DOHH2 (cell line): Measurements from ENCODE around the gene MRPL48.
A peak's percentile ranks its signal among the peaks of the same experiment; 100 is the strongest.
"Not testable (repeated sequence)": the region's sequence is repeated elsewhere in the genome, so short reads cannot be mapped to it uniquely, and the experiment has no call there.

ENCODE experiments used
- H3F3A ChIP-seq: fragments of 200-600 bp; sonication (generic), shearing (Covaris generic); 2 replicates; pipeline ENCODE4 v1.6.0; 2016; ENCODE audit warnings: antibody characterized with exemption, mild to moderate bottlenecking; ENCODE audit not compliant: control insufficient read depth, insufficient read depth
- H3K27ac ChIP-seq: fragments of 200-600 bp; sonication (generic); 2 replicates; pipeline ENCODE4 v1.5.1; 2014; ENCODE audit warnings: low read depth, mild to moderate bottlenecking, low read length, moderate library complexity
- H3K27me3 ChIP-seq: fragments of 200-600 bp; sonication (generic); 2 replicates; pipeline ENCODE4 v1.6.1; 2014; ENCODE audit warnings: mild to moderate bottlenecking, low read length, mixed read lengths; ENCODE audit not compliant: control insufficient read depth
- H3K36me3 ChIP-seq: fragments of 200-600 bp; sonication (generic); 2 replicates; pipeline ENCODE4 v1.6.1; 2014; ENCODE audit warnings: mild to moderate bottlenecking, low read length, moderate library complexity, mixed read lengths; ENCODE audit not compliant: control insufficient read depth
- H3K4me1 ChIP-seq: fragments of 200-600 bp; sonication (generic); 2 replicates; pipeline ENCODE4 v1.6.1; 2014; ENCODE audit warnings: mild to moderate bottlenecking, low read length, mixed read lengths; ENCODE audit not compliant: control insufficient read depth
- H3K4me2 ChIP-seq: fragments of 200-600 bp; sonication (generic); 2 replicates; pipeline ENCODE4 v1.6.0; 2014; ENCODE audit warnings: mild to moderate bottlenecking, low read length, moderate library complexity
- H3K4me3 ChIP-seq: fragments of 200-600 bp; sonication (generic); 2 replicates; pipeline ENCODE4 v1.5.1; 2014; ENCODE audit warnings: mild to moderate bottlenecking, low read length, mixed read lengths
- H3K79me2 ChIP-seq: fragments of 200-600 bp; sonication (generic); 2 replicates; pipeline ENCODE4 v1.6.1; 2014; ENCODE audit warnings: mild to moderate bottlenecking, low read length, mixed read lengths; ENCODE audit not compliant: control insufficient read depth
- H3K9me2 ChIP-seq: fragments of 200-600 bp; sonication (generic); replicated peaks from 2 replicates; pipeline ENCODE4 v1.6.1; 2014; ENCODE audit warnings: mild to moderate bottlenecking, low read length, mixed read lengths; ENCODE audit not compliant: control insufficient read depth
- H3K9me3 ChIP-seq: fragments of 200-600 bp; sonication (generic); 2 replicates; pipeline ENCODE4 v1.6.1; 2014; ENCODE audit warnings: antibody characterized with exemption, low read length, mixed read lengths; ENCODE audit not compliant: control insufficient read depth, insufficient read depth
- H4K20me1 ChIP-seq: fragments of 200-600 bp; sonication (generic); 2 replicates; pipeline ENCODE4 v1.6.0; 2014; ENCODE audit warnings: low read depth, mild to moderate bottlenecking, antibody characterized with exemption, low read length, moderate library complexity; ENCODE audit not compliant: control insufficient read depth, insufficient read depth
- EZH2phosphoT487 ChIP-seq: fragments of 200-600 bp; sonication (generic); IDR thresholded peaks from 2 replicates; pipeline ENCODE4 v1.6.1; 2017; ENCODE audit warnings: borderline replicate concordance, mild to moderate bottlenecking, antibody characterized with exemption, low read length, moderate library complexity, mixed read lengths
- TF ChIP-seq, protein P1 (sequence below): fragments of 200-600 bp; sonication (generic); IDR thresholded peaks from one replicate; pipeline ENCODE4 v1.5.1; 2014; ENCODE audit warnings: antibody characterized with exemption, mild to moderate bottlenecking, low read depth, low read length; ENCODE audit not compliant: poor library complexity, severe bottlenecking

Gene MRPL48

DNA sequence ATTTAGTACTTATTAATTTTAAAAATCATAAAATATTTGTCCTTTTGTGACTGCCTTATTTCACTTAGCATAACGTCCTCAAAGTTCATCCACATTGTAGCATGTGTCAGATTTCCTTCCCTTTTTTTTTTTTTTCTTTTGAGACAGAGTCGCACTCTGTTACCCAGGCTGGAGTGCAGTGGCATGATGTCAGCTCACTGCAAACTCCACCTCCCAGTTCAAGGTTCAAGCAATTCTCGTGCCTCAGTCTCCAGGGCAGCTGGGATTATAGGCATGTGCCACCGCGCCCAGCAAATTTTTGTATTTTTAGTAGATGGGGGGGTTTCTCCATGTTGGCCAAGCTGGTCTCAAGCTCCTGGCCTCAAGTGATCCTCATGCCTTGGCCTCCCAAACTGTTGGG is 37.4 kb upstream of the MRPL48 start:
- Histone ChIP-seq H3K36me3 (no peaks in the 10 kb centered on the region), H3K4me2 (0 out of 2 replicates have a peak overlapping the region, but pooled peaks have one; percentile 17), H4K20me1 (no peaks in the 10 kb centered on the region), H3F3A (no peaks in the 10 kb centered on the region; the same call in 1 of the 2 replicates), H3K9me2 (no peaks in the 10 kb centered on the region), H3K27me3 (no peaks in the 10 kb centered on the region), H3K9me3 (no peaks in the 10 kb centered on the region), H3K27ac (no peak overlapping the region), H3K79me2 (peaks cover 90% of the 10 kb centered on the region), H3K4me1 (peaks cover 13% of the 10 kb centered on the region), H3K4me3 (no peak overlapping the region)
- TF ChIP-seq, protein P1, sequence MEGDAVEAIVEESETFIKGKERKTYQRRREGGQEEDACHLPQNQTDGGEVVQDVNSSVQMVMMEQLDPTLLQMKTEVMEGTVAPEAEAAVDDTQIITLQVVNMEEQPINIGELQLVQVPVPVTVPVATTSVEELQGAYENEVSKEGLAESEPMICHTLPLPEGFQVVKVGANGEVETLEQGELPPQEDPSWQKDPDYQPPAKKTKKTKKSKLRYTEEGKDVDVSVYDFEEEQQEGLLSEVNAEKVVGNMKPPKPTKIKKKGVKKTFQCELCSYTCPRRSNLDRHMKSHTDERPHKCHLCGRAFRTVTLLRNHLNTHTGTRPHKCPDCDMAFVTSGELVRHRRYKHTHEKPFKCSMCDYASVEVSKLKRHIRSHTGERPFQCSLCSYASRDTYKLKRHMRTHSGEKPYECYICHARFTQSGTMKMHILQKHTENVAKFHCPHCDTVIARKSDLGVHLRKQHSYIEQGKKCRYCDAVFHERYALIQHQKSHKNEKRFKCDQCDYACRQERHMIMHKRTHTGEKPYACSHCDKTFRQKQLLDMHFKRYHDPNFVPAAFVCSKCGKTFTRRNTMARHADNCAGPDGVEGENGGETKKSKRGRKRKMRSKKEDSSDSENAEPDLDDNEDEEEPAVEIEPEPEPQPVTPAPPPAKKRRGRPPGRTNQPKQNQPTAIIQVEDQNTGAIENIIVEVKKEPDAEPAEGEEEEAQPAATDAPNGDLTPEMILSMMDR, result no peak
- no peak for TF ChIP-seq EZH2phosphoT487

DNA sequence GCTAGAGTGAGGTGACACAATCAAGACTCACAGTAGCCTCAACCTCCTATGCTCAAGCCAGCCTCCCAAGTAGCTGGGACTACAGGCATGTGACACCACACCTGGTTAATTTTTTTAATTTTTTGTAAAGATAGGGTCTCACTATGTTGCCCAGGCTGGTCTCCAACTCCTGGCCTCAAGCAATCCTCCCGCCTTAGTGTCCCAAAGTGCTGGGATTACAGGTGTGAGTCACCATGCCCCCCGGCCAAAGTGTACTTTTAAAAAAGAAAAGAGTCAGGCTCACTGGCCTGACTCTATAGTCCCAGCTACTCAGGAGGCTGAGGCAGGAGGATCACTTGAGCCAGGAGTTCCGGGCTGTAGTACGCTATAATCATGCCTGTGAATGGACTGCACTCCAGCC is 36.8 kb upstream of the MRPL48 start:
- not testable (repeated sequence) for H3K36me3 ChIP-seq, H4K20me1 ChIP-seq, H3K27ac ChIP-seq, H3F3A ChIP-seq, H3K27me3 ChIP-seq, H3K9me2 ChIP-seq, H3K4me3 ChIP-seq, H3K9me3 ChIP-seq, H3K4me2 ChIP-seq
- peaks cover 90% of the 10 kb centered on the region for H3K79me2 ChIP-seq
- peaks cover 13% of the 10 kb centered on the region for H3K4me1 ChIP-seq

- Histone ChIP-seq H3K9me3 (no peaks in the 10 kb centered on the region), H3K9me2 (no peaks in the 10 kb centered on the region), H4K20me1 (no peaks in the 10 kb centered on the region), H3K79me2 (peaks cover 89% of the 10 kb centered on the region), H3K36me3 (peaks cover under 1% of the 10 kb centered on the region; the same call in 1 of the 2 replicates), H3K27me3 (no peaks in the 10 kb centered on the region), H3K27ac (no peak overlapping the region), H3K4me2 (no peak overlapping the region), H3F3A (no peaks in the 10 kb centered on the region; the same call in 1 of the 2 replicates), H3K4me3 (no peak overlapping the region), H3K4me1 (peaks cover 13% of the 10 kb centered on the region)
- TF ChIP-seq, protein P1, result no peak
- no peak for TF ChIP-seq EZH2phosphoT487
Measured at GRCh38 chr11:73752216-73752867, 35.3 kb upstream of the MRPL48 start.

GRCh38 chr11:73752903-73753302 is 34.8 kb upstream of the MRPL48 start:
- no peak overlapping the region for H3K4me3 ChIP-seq
- no peaks in the 10 kb centered on the region for H3K9me3 ChIP-seq
- TF ChIP-seq EZH2phosphoT487, result no peak
- TF ChIP-seq, protein P1, result no peak
- peaks cover 18% of the 10 kb centered on the region for H3K4me1 ChIP-seq
- H3K36me3 ChIP-seq, result peaks cover 7% of the 10 kb centered on the region
- H3K9me2 ChIP-seq, result no peaks in the 10 kb centered on the region
- peaks cover 89% of the 10 kb centered on the region for H3K79me2 ChIP-seq
- H3K27ac ChIP-seq, result no peak overlapping the region
- H4K20me1 ChIP-seq, result no peaks in the 10 kb centered on the region
- H3K4me2 ChIP-seq, result no peak overlapping the region
- H3F3A ChIP-seq, result no peaks in the 10 kb centered on the region; the same call in 1 of the 2 replicates
- no peaks in the 10 kb centered on the region for H3K27me3 ChIP-seq
